GM03348 (cell line): ENCODE results near the gene CENATAC.
"Not testable (repeated sequence)": the region's sequence is repeated elsewhere in the genome, so short reads cannot be mapped to it uniquely, and the experiment has no call there.

Experiments used
- DNase-seq: peaks from one replicate; pipeline ENCODE4 v3.0.0; 2012; ENCODE audit warnings: low spot score

Gene CENATAC

DNA sequence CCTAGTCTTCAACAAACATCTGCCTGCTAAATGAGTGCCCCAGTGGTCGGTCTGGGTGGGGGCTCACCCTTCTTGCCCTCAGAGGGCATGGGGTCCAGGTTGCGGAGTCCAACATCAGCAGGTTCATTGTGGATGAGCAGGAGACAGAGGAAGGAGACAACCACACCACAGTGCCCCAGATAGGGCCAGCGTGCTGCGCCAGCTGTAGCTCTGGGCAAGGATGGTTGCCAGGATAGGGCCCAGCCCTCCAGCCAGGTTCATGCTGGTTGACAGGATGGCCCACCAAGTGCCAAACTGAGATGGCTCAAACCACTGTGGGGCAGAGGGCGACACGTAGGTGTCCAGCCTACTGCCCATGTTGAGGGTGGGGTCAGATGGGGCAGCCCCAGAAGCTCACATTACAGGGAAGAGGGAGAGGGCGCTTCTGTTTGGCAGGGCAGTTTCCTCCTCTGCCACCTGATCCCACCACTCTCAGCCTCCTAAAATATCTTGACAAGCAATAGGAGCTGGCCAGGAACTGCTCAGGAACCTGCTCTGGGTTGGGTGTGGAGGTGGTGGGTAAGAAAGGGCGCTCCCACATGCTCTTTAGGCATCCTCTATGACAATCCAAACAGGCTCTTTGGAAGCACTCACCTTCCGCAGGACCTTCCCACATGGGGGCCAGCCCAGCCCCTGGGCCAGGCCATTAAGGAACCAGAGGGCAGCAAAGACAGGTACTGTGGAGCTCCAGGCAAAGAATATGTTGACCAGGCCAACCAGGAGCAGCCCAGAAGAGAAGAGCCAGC, 29.8 kb downstream of the CENATAC start:
- no peak for DNase-seq

DNA sequence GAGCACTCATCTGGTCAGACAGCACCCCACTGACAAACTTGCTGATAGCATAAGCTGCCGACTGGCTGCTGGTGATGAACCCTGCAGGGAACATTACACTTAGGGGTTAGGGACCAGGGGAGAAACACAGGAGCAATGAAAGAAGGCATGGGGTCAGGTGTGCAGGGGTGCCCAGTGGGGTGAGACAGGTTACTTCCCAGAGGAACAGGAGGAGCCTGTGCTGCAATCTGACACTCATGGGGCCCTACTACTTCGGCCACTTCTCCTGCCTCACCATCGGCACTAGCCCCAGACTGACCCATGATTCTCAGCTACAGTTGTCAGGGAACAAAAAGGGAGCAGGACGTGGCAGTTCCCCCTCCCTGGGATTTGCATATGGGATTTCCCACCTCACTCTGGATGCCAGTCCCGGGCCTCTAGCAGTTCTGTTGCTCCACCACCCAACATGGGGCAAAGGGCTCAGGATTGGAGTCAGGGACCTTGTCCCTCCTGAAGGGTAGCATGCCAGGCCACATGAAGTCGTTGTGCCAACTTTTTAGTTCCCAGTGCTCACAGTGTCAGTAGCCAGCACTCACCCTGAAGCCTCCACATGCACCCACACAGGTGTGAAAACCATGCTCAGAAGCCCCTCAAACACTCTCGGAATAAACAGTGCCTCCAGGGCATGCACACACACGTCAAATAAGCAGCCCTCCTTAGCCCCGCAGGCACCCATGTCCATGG, 30.6 kb downstream of the CENATAC start:
- no peak for DNase-seq

GRCh38 chr11:119029069-119029339, 31.1 kb downstream of the CENATAC start:
- no peak for DNase-seq

DNA sequence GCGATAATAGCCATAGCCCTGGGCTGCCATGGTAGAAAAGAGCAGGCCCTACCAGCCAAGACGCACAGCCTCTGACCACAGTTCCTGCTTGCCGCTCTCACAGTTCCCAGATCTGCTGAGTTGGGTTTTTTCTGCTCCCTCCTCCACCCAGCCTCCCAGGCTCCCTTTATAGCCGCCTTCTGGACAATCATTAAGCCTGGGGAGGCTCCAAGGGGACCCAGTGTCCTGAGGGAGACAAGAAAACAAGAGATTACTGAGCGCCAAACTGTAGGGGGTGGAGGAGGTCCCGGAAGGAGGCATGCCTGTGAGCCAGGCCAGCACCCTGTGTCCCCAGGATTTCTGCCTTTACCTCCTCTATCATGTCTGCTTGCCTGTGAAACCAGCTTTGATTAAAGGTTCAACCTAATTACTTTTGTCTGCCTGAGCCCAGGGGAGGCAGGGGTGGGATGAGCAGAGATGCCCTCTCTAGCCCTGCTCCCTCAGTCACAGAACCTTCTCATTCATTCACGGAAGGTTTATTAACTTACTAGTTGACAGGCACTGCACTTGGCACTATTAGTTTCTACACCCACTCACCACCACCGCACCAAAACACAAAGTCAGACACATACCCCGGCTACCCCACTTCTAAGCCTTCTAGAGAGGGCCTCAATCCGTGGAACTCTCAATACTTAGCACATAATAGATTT, 31.5 kb downstream of the CENATAC start:
- no peak for DNase-seq

GRCh38 chr11:119030029-119030328, 32.0 kb downstream of the CENATAC start:
- no peak for DNase-seq

GRCh38 chr11:119030329-119031047, 32.5 kb downstream of the CENATAC start, which contains the start of gene SLC37A4:
SLC37A4 (minus strand) TSS chr11:119030877.
- peak; percentile 99 for DNase-seq

- no peak for DNase-seq
These were observed 34.0 kb downstream of the CENATAC start for GRCh38 chr11:119031912-119032280.

GRCh38 chr11:119033421-119033820, 35.5 kb downstream of the CENATAC start:
- not testable (repeated sequence) for DNase-seq

- no peak for DNase-seq
These were observed 36.9 kb downstream of the CENATAC start for GRCh38 chr11:119034813-119035212.

GRCh38 chr11:119038884-119039283, 40.9 kb downstream of the CENATAC start:
- no peak for DNase-seq

GRCh38 chr11:119039471-119039870, 41.5 kb downstream of the CENATAC start:
- not testable (repeated sequence) for DNase-seq

GRCh38 chr11:119041821-119042514, 44.0 kb downstream of the CENATAC start:
- no peak for DNase-seq

DNA sequence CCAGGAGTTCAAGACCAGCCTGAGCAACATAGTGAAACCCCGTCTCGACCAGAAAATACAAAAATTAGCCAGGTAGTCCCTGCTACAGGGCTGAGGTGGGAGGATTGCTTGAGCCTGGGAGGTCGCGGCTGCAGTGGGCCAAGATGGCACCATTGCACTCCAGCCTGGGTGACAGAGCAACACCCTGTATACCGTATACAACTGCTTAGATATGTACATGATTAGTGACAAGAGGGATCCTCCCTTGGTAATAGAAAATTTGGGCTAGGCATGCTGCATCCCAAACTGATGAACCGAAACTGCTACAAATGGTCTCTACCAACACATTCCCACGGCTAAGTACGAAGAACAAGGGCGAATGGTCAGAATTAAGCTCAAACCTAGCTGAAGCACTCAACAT, 45.0 kb downstream of the CENATAC start:
- no peak for DNase-seq

GRCh38 chr11:119044708-119045107, 46.8 kb downstream of the CENATAC start:
- no peak for DNase-seq

GRCh38 chr11:119046489-119046888, 48.6 kb downstream of the CENATAC start:
- DNase-seq, result no peak

DNA sequence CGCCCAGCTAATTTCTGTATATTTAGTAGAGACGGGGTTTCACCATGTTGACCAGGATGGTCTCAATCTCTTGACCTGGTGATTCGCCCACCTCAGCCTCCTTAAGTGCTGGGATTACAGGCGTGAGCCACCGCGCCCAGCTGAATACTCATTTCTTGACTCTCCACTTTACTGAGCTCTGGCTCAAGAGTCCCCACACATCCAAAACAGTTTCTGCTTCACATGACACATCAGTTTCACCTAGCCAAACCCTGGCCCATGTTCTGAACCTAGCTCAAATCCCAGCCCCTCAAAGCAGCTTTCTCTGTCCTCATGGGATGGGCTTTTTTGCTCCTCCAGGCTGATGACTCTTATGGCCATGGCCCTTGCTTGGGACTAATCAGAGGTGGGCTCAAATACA, 49.3 kb downstream of the CENATAC start:
- DNase-seq, result no peak

DNA sequence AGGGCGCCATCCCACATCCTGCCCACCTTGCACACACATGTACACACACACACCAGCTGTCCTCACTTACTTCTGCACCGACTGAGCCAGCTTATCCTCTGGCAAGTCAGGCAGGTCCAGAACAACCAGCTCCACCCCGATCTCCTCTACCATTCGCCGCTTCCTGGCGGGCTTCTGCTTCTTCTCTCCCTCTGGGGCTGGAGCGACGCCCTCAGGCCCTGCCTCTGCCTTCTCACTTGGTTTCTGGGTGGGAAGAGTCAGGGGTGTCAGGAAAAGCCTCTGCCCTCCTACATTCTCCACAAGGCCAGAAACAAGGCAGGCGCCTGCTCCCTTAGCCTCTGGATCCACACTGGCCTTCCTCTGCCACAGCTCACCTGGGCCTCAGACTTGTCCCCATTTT, 50.7 kb downstream of the CENATAC start:
- no peak for DNase-seq

GRCh38 chr11:119049081-119049480, 51.1 kb downstream of the CENATAC start:
- DNase-seq, result no peak

DNA sequence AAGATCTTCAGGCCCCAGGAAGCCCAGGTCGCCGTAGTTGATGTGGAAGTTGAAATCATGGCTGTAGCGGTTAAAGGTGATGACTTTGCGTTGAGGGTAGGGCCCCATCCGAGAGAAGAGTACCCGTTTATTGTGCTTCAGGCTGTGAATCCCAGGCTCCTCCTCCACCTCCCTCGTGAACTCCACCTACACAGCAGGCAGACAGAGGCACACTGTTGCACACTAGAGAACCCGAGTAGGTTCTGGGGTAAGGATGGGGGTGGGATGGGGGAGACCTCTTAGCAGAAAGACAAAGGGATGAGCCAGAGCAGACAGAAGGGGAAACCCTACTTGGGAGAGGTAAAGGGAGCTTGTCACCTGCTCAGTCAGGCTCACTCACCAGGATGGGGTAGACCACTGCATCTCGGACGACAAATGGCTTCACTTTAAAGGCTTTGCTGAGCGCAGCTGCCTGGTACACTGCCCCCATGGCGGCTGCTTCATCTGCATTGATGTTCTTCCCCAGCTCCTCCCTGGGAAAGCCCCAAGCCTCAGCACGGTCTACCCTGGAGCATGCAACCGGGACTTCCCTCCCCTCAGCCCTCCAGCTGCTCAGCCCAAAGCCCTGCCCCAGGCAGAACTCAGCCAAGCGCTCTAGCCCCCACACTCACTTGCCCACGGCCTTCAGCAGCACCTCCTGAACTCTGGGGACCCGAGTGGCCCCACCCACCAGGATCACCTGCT, 53.7 kb downstream of the CENATAC start:
- no peak for DNase-seq

DNA sequence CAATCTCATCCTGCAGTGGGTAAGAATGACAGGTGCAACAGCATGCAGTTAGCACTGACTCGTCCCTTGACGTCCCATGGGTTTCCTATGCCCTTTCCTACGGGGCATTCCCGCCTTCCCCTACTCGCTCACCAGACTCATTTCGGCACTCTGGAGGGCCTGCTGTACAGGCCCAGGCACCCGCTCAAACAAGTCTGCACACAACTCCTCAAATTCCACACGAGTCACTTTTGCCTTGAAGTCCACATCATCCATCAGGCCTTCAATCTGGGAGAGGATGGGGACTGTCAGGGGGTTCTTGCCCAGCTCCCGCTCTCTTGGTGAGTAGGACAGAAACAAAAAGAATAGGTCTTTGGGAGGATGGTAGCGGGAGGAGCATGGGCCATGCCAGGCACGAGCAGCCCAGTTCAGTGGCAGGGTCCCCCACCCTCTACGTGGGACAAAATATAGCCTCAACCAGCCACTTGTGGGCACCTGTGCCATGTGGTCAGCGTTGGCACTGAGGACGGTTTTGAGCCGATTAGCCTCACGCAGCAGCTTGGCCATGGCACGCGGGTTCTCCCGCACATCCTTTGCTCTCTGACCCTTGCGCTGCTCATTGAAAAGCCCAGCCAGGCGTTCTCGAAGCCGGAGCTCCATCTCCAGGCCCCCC, 54.4 kb downstream of the CENATAC start:
- no peak for DNase-seq

- DNase-seq, result no peak
These were observed 56.5 kb downstream of the CENATAC start for GRCh38 chr11:119054418-119054817.
